ENCODE results near the gene GPR161.
"Not testable (repeated sequence)": the region's sequence is repeated elsewhere in the genome, so short reads cannot be mapped to it uniquely, and the experiment has no call there.

Gene GPR161

DNA sequence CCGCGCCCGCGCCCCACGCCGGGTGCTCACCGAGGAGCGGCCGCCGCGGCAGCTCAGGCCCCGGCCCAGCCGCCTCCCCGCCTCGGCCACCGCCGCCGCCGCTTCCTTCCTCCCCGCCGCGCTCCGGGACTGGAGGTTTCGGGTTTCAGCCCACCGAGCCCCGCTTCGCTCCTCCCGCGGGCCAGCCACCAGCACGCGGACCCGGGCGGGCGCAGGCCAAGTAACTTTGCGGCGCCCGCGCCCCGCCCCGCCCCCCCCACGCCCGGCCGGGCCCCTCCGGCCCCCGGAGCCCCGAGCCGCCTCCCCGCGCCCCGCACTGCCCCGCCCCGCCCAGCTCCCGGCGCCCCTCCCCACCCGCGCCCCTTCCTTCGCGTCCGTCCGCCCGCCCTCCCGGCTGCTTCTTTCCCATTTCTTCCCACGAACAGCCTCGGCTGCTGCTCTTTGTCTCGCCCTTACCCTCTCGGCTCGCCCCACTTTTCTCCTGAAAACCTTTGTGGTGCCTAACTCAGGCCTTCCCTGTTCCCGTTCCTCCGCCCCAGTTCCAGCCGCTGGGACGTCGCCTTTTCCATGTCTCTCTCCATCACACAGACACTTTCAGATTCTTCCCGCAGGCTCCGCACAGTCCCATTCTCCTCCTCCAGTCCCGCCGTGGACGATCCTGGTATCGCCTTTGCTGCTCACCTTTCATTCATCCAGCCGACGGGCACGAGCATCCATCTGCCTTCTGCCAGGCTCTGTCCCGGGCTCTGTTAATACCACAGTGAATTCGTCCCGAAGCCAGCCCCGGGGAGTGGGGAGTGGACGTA lies at the start of gene GPR161:
Gene GPR161 (minus strand): TSS at position 222 of the 806 bp plus-strand sequence. CDS start 32,080 bp downstream, outside the sequence.
- DNase-seq, result no peak

DNA sequence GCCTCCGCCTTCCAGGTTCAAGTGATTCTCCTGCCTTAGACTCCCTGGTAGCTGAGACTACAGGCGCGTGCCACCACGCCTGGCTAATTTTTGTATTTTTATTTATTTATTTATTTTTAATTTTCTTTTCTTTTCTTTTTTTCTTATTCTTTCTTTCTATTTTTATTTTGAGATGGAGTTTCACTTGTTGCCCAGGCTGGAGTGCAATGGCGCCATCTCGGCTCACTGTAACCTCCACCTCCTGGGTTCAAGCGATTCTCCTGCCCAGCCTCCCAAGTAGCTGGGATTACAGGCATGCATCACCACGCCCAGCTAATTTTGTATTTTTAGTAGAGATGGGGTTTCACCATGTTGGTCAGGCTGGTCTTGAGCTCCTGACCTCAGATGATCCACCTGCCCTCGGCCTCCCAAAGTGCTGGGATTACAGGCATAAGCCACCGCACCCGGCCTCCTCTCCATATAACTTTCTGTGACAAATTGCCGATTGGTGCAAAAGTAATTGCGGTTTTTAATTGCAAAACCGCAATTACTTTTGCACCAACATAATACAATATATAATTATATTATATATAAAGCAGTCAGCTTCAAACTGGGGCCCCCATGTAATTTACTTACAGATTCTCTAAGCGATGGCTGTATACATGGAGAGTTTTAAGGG lies 44.5 kb upstream of the GPR161 start:
- not testable (repeated sequence) for DNase-seq

- DNase-seq, result no peak
Measured at GRCh38 chr1:168180148-168180524, 43.4 kb upstream of the GPR161 start.

DNA sequence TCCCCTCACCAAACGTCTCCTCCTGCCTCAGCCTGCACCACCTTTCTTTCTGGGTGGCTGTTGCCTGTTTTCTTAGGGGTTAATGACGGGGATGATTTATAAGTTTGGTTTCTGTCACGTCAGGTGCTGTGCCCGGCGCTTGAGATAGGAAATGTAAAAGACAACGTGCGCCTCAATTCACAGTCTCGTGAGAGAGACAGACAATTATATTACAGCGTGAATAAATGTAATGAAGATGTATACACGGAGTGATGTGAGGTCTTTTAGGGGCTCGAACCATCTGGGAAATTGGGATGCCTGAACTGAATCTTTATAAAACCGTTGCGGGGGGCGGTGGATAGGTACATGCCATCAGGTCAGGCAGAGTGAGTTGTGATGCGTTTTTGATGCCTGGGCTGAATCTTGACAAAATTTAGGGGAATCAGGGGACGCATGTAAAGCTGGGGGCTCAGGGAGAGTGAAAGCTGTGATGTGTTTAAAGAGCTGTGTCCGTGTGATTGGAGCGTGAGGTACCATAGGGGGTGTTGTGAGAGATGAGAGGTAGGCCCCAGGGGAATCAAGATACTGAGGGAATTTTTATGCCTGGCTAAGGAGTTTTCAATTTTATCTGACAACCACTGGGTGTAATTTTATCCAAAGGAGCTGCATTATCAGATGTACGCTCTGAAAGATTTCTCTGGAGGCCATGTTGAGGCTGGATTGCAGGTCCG lies 42.9 kb upstream of the GPR161 start:
- no peak for DNase-seq

- peak; percentile 97 for DNase-seq
Measured at GRCh38 chr1:168178638-168179437, 42.1 kb upstream of the GPR161 start, which contains the start of gene TIPRL. TIPRL (plus strand) TSS chr1:168178962; CDS start chr1:168179078, 116 bp downstream.

DNA sequence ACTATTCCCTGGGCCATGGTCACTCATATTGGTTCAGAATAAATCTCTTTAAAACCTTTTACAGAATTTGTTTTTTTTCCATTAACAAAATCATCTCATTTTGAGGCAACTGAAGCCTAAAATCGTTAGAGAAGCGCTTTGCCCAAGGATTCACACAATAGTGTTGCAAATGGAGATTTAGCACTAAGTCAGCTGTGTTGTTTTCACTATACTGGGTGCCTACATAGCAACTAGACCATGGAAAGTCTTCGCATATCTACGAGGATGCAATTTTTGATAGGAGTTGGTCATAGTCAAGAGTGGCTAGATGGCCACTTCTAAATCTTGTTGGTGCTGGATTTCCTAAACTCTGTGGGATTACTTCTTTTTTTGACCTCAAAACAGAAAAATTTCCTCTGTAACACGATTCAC lies 41.5 kb upstream of the GPR161 start:
- DNase-seq, result no peak

GRCh38 chr1:168172250-168172915 lies 35.7 kb upstream of the GPR161 start:
- DNase-seq, result no peak

- no peak for DNase-seq
Measured at GRCh38 chr1:168170564-168171508, 34.1 kb upstream of the GPR161 start.

DNA sequence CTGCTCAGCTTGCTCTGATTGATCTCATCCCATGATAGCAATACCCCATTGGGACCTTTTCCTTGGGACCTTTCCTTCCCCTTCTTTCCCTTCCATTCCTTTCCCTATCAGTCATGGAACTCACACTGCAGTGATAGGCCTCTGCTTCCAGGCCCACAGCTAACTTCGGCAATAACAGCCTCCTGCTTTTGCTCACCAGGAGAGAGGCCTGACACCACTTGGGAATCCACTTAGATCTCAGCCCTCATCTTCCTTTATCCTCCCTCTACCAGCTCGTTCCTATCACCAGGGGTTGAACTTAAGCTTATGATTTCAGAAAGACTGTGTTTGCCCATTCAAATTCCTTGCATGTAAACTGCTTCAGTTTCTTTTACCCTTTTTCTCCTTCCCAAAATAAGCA lies 31.1 kb upstream of the GPR161 start:
- DNase-seq, result no peak

DNA sequence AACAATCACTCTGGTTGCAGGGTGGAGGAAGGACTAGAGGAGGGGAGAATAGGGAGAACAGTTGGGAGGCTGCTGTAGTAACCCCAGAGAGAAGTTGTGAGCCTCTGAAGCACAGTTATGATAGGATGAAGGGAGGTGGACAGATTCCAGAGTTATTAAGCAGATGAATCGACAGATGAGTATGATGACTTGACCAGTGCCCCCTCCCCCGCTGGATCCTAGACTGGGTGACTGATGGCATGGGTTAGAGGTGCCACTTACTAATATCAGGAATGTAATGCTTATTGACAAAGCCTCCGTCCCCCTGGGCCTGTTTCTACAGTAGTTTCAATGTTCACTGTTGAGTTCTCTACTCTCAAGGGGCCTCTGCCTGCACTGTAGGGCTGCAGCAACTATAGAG lies 28.0 kb upstream of the GPR161 start:
- no peak for DNase-seq

DNA sequence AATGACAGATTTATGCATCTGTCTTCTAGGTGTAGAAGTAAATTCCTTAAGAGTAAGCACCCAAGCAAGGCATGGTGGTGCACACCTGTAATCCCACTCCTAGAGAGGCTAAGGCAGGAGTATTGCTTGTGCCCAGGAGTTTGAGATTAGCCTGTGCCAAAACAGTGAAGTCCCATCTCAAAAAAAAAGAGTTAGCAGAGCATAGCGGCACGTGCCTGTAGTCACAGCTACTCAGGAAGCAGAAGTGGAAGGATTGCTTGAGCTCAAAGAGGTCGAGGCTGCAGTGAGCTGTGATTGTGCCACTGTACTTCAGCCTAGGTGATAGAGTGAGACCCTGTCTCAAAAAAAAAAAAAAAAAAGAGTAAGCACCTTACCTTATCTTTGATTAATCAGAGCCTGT lies 26.9 kb upstream of the GPR161 start:
- no peak for DNase-seq

DNA sequence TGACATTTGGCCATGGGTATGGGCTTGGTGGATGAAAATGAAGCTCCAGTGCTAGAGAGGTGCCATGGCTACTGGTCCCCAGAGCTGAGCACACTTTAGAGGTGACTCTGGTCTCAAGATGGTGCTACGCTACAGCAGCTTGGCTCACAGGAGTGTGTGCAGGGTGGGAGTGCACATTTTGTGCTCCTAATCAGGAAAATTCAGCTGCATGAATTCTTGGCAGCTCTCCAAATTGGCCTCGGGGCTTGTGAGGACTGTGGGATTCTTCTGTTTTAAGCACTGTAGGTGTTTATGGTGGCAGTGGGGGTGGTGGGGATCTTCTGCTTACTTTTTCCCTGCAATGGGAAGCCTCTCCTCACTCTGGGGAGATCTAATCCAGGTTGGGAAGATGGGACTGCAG lies 24.7 kb upstream of the GPR161 start:
- no peak for DNase-seq

GRCh38 chr1:168159979-168160378 lies 23.2 kb upstream of the GPR161 start:
- no peak for DNase-seq

DNA sequence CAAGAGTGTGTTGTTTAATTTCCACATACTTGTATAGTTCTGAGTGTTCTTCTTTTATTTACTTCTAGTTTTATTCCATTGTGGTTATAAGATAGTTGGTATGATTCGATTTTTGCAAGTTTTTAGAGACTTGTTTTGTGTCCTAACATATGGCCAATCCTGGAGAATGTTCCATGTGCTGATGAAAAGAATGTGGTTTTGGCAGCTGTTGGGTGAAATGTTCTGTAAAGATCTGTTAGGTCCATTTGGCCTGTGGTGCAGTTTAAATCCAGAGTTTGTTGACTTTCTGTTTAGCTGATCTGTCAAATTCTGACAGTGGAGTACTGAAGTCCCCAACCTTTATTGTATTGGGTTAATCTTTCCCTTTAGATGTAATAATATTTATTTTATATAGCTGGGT lies 22.5 kb upstream of the GPR161 start:
- no peak for DNase-seq

- DNase-seq, result no peak
Measured at GRCh38 chr1:168157638-168158037, 20.9 kb upstream of the GPR161 start.

- DNase-seq, result no peak
Measured at GRCh38 chr1:168155910-168156309, 19.2 kb upstream of the GPR161 start.

DNA sequence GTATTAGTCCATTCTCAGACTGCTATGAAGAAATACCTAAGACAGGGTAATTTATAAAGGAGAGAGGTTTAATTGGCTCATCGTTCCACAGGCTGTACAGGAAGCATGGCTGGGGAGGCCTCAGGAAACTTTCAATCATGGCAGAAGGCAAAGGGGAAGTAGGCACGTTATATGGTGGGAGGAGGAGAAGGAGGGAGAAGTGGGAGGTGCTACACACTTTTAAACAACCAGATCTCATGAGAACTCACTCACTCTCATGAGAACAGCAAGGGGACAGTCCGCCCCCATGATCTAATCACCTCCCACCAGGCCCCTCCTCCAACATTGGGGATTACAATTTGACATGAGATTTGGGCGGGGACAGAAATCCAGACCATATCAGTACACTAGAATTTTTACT lies 18.0 kb upstream of the GPR161 start:
- DNase-seq, result not testable (repeated sequence)

DNA sequence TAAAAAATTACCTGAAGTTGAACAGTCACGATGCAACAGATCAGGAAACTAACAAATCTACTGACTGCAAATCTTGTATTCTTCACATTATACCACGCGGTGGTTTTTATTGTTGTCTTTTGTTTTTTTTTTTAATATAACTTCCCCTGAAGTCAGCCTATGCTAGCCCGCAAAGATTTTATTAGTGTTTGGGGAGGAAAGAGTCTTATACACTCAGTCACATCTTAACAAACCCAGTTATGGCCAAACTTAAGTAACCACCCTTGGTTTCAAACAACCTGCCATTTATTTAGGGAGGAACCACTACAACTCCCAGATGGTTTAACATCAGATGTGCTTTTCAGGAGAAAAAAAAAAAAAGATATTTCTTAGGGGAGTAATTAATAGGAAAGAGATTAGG lies 15.2 kb upstream of the GPR161 start:
- no peak for DNase-seq

DNA sequence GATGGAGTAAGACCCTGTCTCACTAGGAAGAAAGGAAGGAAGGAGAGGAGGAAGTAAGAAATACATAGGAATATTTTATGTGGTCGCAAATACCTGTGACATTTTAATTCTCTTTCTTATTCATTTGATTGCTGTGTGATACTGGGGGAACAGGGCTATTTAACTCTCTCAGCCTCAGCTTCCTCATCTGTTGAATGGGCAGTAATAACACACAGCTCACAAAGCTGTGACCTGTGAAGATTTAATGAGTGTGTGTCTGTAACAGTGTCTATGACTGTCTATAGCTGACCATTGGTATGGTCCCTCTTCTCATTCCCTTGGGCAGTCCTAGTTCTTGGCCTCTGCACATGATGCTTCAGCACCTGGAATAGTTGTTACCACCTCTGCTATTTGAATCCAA lies 13.6 kb upstream of the GPR161 start:
- DNase-seq, result no peak

DNA sequence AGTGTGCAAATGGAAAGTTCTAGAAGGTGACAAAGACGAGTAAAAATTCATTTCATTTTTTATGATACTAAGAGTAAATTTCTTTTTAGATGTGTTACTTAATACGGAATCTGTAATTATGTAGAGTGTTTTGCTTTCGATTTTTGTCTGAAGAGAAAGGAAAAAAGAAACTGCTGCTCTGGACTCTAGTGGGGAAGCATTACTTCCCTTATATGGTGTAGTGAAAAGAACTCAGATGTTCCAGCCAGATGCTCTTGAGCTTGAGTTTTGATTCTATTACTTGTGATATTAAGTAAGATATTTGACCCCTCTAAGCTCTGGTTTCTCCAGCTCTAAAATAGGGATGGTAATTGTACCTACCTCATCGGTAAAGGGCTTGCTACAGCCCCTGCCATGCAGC lies 12.2 kb upstream of the GPR161 start:
- DNase-seq, result no peak

DNA sequence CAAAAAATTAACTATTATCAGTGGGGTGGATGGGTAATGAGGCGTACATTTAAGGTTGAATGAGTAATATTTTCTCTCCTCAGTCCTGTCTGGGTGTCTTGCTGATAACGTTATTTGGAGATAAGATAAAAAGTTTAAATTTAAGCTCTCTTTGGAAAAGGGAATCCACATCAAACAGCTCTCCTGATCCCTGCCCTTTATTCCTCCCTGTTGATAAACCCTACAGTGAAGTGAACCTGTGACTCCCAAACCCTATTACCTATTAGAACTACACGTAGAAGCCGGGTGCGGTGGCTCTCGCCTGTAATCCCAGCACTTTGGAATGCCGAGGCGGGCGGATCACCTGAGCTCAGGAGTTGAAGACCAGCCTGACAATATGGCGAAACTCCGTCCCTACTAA lies 9.9 kb upstream of the GPR161 start:
- DNase-seq, result no peak
